ENCODE measurements around the gene RAET1E.
"Not testable (repeated sequence)": the region's sequence is repeated elsewhere in the genome, so short reads cannot be mapped to it uniquely, and the experiment has no call there.

The RAET1E gene

DNA sequence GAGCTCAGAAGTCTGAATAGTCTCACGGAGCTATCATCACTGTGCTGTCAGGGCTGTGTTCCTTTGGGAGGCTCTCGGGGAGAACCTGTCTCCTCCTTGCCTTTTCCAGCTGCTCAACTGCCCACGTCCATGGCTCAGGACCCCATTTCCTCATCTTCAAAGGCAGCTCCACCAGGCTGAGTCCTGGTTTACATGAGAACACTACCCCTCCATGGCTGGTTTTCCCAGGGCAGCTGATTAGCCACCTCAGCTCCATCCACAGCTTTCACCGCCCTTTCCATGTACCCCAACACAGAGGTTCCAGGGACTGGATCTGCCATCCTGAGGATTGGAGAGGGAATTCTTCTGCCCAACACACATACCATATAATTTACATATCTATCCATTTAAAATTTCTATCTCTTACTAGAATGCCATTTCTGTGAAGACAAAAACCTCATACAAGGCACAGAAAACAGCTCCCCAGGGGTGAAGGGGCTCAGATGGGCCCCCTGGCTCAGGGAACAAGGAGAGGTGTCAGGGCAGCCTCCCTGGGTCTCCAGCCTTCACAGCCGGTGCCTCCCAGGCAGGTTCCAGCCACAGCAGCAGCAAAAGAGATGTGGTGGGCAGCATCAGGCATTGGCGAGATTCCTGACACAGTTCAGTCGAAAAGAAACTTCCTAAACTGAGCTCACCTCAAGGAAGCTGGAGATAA lies 2.2 kb upstream of the RAET1E start:
- Histone ChIP-seq H3K9ac (no peak overlapping the region), H3K36me3 (no peaks in the 10 kb centered on the region), H3K4me1 (peaks cover 20 to 31% (median 24%) of the 10 kb centered on the region in 10 experiments), H3K4me2 (no peak overlapping the region), H3K27ac (no peak overlapping the region), H3K4me3 (no peak overlapping the region), H4K20me1 (no peaks in the 10 kb centered on the region), H3K9me3 (replicated peaks in 1 of 11) (no peaks in the 10 kb centered on the region), H3K27me3 (no peaks in the 10 kb centered on the region)
- no peak for TF ChIP-seq Cebpa-rat (IDR thresholded peaks at IDR 0.05)

DNA sequence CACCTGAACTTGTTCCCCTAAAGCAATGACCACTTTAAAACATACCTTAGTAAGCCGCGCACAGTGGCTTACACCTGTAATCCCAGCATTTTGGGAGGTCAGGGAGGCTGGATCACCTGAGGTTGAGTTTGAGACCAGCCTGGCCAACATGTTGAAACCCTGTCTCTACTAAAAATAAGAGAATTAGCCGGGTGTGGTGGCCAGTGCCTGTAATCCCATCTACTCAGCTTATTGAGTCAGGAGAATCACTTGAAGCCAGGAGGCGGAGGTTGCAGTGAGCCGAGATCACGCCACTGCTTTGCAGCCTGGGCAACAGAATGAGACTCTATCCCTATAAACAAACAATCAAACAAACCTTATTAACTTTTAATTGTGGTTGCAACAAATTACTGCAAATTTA lies 1.6 kb upstream of the RAET1E start:
- no peak for TF ChIP-seq Cebpa-rat (IDR thresholded peaks at IDR 0.05)
- no peaks in the 10 kb centered on the region for H3K27me3 ChIP-seq
- H3K27ac ChIP-seq: no peak overlapping the region

GRCh38 chr6:149898966-149899365 lies 1.1 kb upstream of the RAET1E start:
- H3K27ac ChIP-seq: no peak overlapping the region
- H3K27me3 ChIP-seq: no peaks in the 10 kb centered on the region
- H4K20me1 ChIP-seq: no peaks in the 10 kb centered on the region
- no peak overlapping the region for H3K4me3 ChIP-seq
- H3K4me1 ChIP-seq: peaks cover 17 to 32% (median 23%) of the 10 kb centered on the region in 10 experiments
- TF ChIP-seq Cebpa-rat (IDR thresholded peaks at IDR 0.05): no peak
- H3K36me3 ChIP-seq: no peaks in the 10 kb centered on the region
- no peak overlapping the region for H3K9ac ChIP-seq
- H3K9me3 ChIP-seq (replicated peaks in 1 of 11): no peaks in the 10 kb centered on the region
- no peak overlapping the region for H3K4me2 ChIP-seq

More for the DNA sequence above, 1.6 kb upstream of the RAET1E start:
- Histone ChIP-seq H3K4me2 (no peak overlapping the region), H3K4me3 (no peak overlapping the region), H3K9me3 (replicated peaks in 1 of 11) (no peaks in the 10 kb centered on the region), H3K9ac (no peak overlapping the region), H3K36me3 (no peaks in the 10 kb centered on the region), H4K20me1 (no peaks in the 10 kb centered on the region), H3K4me1 (peaks cover 17 to 32% (median 26%) of the 10 kb centered on the region in 10 experiments)

DNA sequence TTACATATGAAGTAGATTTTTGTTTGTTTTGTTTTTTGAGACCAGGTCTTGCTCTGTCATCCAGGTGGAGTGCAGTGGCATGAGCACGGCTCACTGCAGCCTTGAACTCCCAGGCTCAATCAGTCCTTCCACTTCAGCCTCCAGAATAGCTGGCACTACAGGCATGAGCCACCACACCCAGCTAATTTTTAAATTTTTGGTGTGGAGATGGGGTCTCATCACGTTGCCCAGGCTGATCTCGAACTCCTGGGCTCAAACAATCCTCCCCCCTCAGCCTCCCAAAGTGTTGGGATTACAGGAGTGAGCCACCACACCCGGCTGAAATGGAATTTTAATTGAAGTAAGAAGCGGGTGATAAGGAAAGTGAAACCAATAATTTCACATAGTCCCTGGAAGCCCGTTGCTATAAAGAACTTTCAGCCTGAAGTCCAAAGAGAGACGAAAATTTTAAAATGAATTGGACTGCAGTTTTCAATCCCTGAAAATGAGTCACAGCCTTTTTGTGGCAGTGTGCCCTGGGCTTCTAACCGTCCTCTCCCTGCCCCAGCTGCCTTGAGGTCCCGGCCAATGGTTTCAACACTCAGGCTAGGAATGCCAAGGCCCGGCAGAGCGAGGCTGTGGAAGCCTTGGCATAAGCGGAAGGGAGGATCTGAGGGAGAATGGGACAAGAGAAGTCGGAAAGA lies 757 bp downstream of the RAET1E start:
- no peak overlapping the region for H3K27ac ChIP-seq

DNA sequence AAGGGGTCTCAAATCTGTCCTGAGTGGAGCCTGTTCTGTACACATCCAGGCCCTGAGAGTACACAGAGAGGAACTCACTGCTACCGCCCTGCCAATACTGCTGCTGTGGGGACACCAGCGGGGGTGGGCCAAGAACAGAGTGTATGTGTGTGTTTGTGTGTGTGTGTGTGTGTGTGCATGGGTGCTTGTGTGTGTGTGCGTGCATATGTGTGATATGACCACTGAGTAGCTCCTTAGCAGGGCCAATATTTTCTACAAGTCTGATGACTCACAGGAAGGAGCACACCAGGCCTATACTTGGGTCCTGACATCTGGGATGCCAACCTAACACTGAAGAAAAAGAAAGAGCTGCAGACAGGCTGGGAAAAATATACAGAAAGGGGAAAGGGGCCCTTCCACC lies 1.4 kb downstream of the RAET1E start:
- Histone ChIP-seq H3K27me3 (no peaks in the 10 kb centered on the region), H3K9me3 (replicated peaks in 1 of 11) (no peaks in the 10 kb centered on the region), H4K20me1 (no peaks in the 10 kb centered on the region), H3K36me3 (no peaks in the 10 kb centered on the region), H3K4me2 (peak overlapping the region; percentile 33 to 72 (median 42); a peak in 19 of 22 replicates), H3K4me1 (peaks cover 17 to 32% (median 23%) of the 10 kb centered on the region in 10 experiments), H3K9ac (no peak overlapping the region), H3K4me3 (no peak overlapping the region), H3K27ac (peak overlapping the region in 1 of 11 experiments; percentile 57; a peak in 3 of 22 replicates)
- TF ChIP-seq Cebpa-rat (IDR thresholded peaks at IDR 0.05): no peak

More for the DNA sequence above, 757 bp downstream of the RAET1E start:
- H3K4me2 ChIP-seq: peak overlapping the region in 9 of 11 experiments; percentile 33 to 72 (median 43); a peak in 15 of 22 replicates
- H3K4me3 ChIP-seq: no peak overlapping the region
- no peak overlapping the region for H3K9ac ChIP-seq
- H3K9me3 ChIP-seq (replicated peaks in 1 of 11): no peaks in the 10 kb centered on the region
- H3K27me3 ChIP-seq: no peaks in the 10 kb centered on the region
- H3K4me1 ChIP-seq: peaks cover 17 to 32% (median 23%) of the 10 kb centered on the region in 10 experiments
- H3K36me3 ChIP-seq: no peaks in the 10 kb centered on the region
- no peaks in the 10 kb centered on the region for H4K20me1 ChIP-seq
- TF ChIP-seq Cebpa-rat (IDR thresholded peaks at IDR 0.05): no peak

- H4K20me1 ChIP-seq: no peaks in the 10 kb centered on the region
- no peaks in the 10 kb centered on the region for H3K27me3 ChIP-seq
- no peaks in the 10 kb centered on the region for H3K36me3 ChIP-seq
- H3K4me3 ChIP-seq: no peak overlapping the region
- TF ChIP-seq Cebpa-rat (IDR thresholded peaks at IDR 0.05): no peak
- peak overlapping the region in 5 of 11 experiments; percentile 31 to 62 (median 50); a peak in 7 of 22 replicates for H3K27ac ChIP-seq
- peak overlapping the region in 1 of 11 experiments; percentile 51; a peak in 2 of 22 replicates for H3K9ac ChIP-seq
- H3K4me2 ChIP-seq: peak overlapping the region; percentile 33 to 72 (median 42); a peak in 21 of 22 replicates
- H3K9me3 ChIP-seq (replicated peaks in 1 of 11): no peaks in the 10 kb centered on the region
- peaks cover 17 to 32% (median 23%) of the 10 kb centered on the region in 10 experiments for H3K4me1 ChIP-seq
Observed at GRCh38 chr6:149895833-149896271, 2.1 kb downstream of the RAET1E start.

GRCh38 chr6:149895048-149895590 lies 2.8 kb downstream of the RAET1E start:
- Histone ChIP-seq H3K36me3 (no peaks in the 10 kb centered on the region), H3K4me3 (no peak overlapping the region), H3K27me3 (no peaks in the 10 kb centered on the region), H3K4me2 (peak overlapping the region; percentile 33 to 72 (median 42); a peak in 20 of 22 replicates), H3K4me1 (peaks cover 17 to 32% (median 23%) of the 10 kb centered on the region in 10 experiments), H3K9ac (peak overlapping the region in 1 of 11 experiments; percentile 51; a peak in 2 of 22 replicates), H3K27ac (peak overlapping the region in 5 of 11 experiments; percentile 31 to 62 (median 50); a peak in 8 of 22 replicates), H3K9me3 (replicated peaks in 1 of 11) (no peaks in the 10 kb centered on the region), H4K20me1 (no peaks in the 10 kb centered on the region)
- TF ChIP-seq Cebpa-rat (IDR thresholded peaks at IDR 0.05): no peak

DNA sequence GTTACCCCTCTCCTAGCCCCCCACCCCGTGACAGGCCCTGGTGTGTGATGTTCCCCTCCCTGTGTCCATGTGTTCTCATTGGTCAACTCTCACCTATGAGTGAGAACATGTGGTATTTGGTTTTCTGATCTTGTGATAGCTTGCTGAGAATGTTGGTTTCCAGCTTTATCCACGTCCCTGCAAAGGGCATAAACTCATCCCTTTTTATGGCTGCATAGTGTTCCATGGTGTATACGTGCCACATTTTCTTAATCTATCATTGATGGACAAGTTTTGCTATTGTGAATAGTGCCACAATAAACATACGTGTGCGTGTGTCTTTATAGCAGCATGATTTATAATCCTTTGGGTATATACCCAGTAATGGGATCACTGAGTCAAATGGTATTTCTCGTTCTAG lies 6.0 kb downstream of the RAET1E start:
- H3K9me3 ChIP-seq (replicated peaks in 1 of 11); H3K4me3 ChIP-seq; H3K27me3 ChIP-seq; H3K27ac ChIP-seq; H3K36me3 ChIP-seq; H3K9ac ChIP-seq; H4K20me1 ChIP-seq; H3K4me2 ChIP-seq: not testable (repeated sequence)
- peaks cover 17 to 22% (median 19%) of the 10 kb centered on the region in 10 experiments for H3K4me1 ChIP-seq

GRCh38 chr6:149891259-149891658 lies 6.7 kb downstream of the RAET1E start:
- Histone ChIP-seq H3K4me3 (no peak overlapping the region), H3K4me2 (no peak overlapping the region), H3K27ac (no peak overlapping the region), H3K9me3 (replicated peaks in 1 of 11) (no peaks in the 10 kb centered on the region), H3K36me3 (no peaks in the 10 kb centered on the region), H3K27me3 (no peaks in the 10 kb centered on the region), H3K4me1 (peaks cover 11 to 16% (median 13%) of the 10 kb centered on the region in 10 experiments), H3K9ac (no peak overlapping the region), H4K20me1 (no peaks in the 10 kb centered on the region)
- no peak for TF ChIP-seq Cebpa-rat (IDR thresholded peaks at IDR 0.05)
